Measurements from ENCODE around the gene ARAP2. TPM values are rescaled to one million over a fixed set of nuclear protein-coding genes. Genes with fewer than 3 reads are reported as not detected.

ARAP2 gene
- polyA plus RNA-seq, 1 experiment = not detected

GRCh38 chr4:36051634-36052033 lies 192.7 kb downstream of the ARAP2 start:
- POLR2A ChIA-PET = no interaction called here
- CTCF ChIA-PET = no interaction called here
- no peak for DNase-seq (ENCODE audit: low read depth)

GRCh38 chr4:36046026-36046425 lies 198.3 kb downstream of the ARAP2 start:
- CTCF ChIA-PET = no interaction called here
- POLR2A ChIA-PET = no interaction called here
- no peak for DNase-seq (ENCODE audit: low read depth)
- no peak for TF ChIP-seq CTCF (IDR thresholded peaks at IDR 0.05; ENCODE audit: insufficient read depth, low read depth, low read length)
- H3K36me3 ChIP-seq (ENCODE audit: control insufficient read depth, insufficient read depth, low read length) = no peaks in the 10 kb centered on the region
- H3K4me3 ChIP-seq (ENCODE audit: low read depth, low read length) = no peak overlapping the region
- no peaks in the 10 kb centered on the region for H3K27me3 ChIP-seq (ENCODE audit: control insufficient read depth, insufficient read depth, low read length)

More at GRCh38 chr4:36051634-36052033, 192.7 kb downstream of the ARAP2 start:
- Histone ChIP-seq H3K27me3 (ENCODE audit: control insufficient read depth, insufficient read depth, low read length) (no peaks in the 10 kb centered on the region), H3K36me3 (ENCODE audit: control insufficient read depth, insufficient read depth, low read length) (no peaks in the 10 kb centered on the region), H3K4me3 (ENCODE audit: low read depth, low read length) (no peak overlapping the region)
- no peak for TF ChIP-seq CTCF (IDR thresholded peaks at IDR 0.05; ENCODE audit: insufficient read depth, low read depth, low read length)

DNA sequence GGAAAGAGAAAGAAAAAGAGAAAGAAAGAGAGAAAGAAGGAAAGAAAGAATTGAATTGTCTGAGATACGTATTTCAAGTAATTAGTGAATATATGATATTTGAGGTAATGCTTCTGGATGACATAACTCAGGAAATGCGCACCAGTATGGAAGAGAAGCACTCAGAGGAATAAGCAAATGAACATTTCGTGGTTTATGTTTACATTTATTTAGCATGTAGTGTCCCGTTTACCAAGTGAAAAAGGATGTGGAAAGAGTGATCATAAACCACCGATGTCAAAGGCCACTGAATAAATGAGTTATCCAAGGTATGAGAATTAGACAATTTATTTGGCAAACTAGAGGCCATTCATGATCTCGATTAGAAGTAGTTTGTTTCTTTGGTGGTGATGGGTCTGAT lies 200.4 kb downstream of the ARAP2 start:
- POLR2A ChIA-PET = no interaction called here
- Histone ChIP-seq H3K27me3 (ENCODE audit: control insufficient read depth, insufficient read depth, low read length) (no peaks in the 10 kb centered on the region), H3K4me3 (ENCODE audit: low read depth, low read length) (no peak overlapping the region), H3K36me3 (ENCODE audit: control insufficient read depth, insufficient read depth, low read length) (no peaks in the 10 kb centered on the region)
- no peak for TF ChIP-seq CTCF (IDR thresholded peaks at IDR 0.05; ENCODE audit: insufficient read depth, low read depth, low read length)
- CTCF ChIA-PET = no interaction called here
- DNase-seq (ENCODE audit: low read depth) = no peak

GRCh38 chr4:36043241-36043640 lies 201.1 kb downstream of the ARAP2 start:
- no peak overlapping the region for H3K4me3 ChIP-seq (ENCODE audit: low read depth, low read length)
- no peak for DNase-seq (ENCODE audit: low read depth)
- POLR2A ChIA-PET = no interaction called here

DNA sequence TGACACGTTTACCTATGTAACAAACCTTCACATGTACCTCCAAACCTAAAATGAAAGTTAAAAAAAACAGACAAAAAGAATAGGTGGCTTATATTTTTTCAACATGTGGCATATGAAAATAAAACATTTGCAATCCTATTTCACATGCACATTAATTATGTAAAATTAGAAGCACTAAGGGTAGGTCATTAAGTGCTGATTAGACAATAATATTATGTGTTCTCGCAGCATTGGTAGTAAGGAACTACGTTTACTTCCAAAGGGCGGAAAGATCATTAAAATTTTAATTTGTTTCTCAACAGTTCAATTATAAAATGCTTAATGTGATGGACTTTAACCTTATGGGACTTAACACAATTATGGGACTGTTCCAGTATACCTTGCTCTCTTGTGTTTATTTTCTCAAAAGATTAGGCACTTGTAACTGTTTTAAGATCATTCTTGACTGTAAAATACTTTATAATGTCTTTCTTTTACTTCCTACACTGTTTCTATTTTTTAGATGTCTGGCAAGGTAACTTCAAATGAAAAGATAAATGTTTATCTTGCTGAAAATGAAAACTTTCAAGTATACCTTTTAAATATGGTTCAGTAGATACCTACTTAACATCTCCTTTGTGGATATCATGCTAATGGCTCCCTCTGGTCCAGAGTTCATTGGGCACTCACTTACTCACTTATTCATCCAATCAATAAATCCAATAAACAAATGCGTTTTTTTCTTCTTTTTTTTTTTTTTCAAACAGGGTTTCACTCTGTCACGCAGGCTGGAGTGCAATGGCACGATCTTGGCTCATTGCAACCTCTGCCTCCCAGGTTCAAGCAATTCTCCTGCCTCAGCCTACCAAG lies 202.0 kb downstream of the ARAP2 start:
- TF ChIP-seq CTCF (IDR thresholded peaks at IDR 0.05; ENCODE audit: insufficient read depth, low read depth, low read length) = no peak
- Histone ChIP-seq H3K4me3 (ENCODE audit: low read depth, low read length) (no peak overlapping the region), H3K36me3 (ENCODE audit: control insufficient read depth, insufficient read depth, low read length) (no peaks in the 10 kb centered on the region), H3K27me3 (ENCODE audit: control insufficient read depth, insufficient read depth, low read length) (no peaks in the 10 kb centered on the region)
- ChIA-PET CTCF (no interaction called here), POLR2A (no interaction called here)
- DNase-seq (ENCODE audit: low read depth) = no peak

More at GRCh38 chr4:36043241-36043640, 201.1 kb downstream of the ARAP2 start:
- CTCF ChIA-PET = no interaction called here
- Histone ChIP-seq H3K36me3 (ENCODE audit: control insufficient read depth, insufficient read depth, low read length) (no peaks in the 10 kb centered on the region), H3K27me3 (ENCODE audit: control insufficient read depth, insufficient read depth, low read length) (no peaks in the 10 kb centered on the region)
- TF ChIP-seq CTCF (IDR thresholded peaks at IDR 0.05; ENCODE audit: insufficient read depth, low read depth, low read length) = no peak

Measured in BJ (cell line).